SK-N-SH treated with all-trans-retinoic acid at 6 μM for 48 hours (cell line): Measurements from ENCODE around the gene NPBWR2.

ENCODE experiments used
- ARNTL ChIP-seq: fragments of 450-650 bp; formaldehyde crosslinking; IDR thresholded peaks from 2 replicates; pipeline ENCODE4 v1.5.0; 2020; ENCODE audit warnings: low read depth, mild to moderate bottlenecking, moderate library complexity, borderline replicate concordance
- BACH2 ChIP-seq: fragments of 250-450 bp; sonication (Bioruptor Pico); IDR thresholded peaks from 2 replicates; pipeline ENCODE4 v1.9.0; 2021; ENCODE audit warnings: mild to moderate bottlenecking, borderline replicate concordance
- ESRRG ChIP-seq: fragments of 250-450 bp; sonication (Bioruptor Pico); IDR thresholded peaks from 2 replicates; pipeline ENCODE4 v1.6.1; 2021; ENCODE audit warnings: mild to moderate bottlenecking
- GLIS3 ChIP-seq: fragments of 250-450 bp; sonication (Bioruptor Pico); IDR thresholded peaks from 2 replicates; pipeline ENCODE4 v1.5.0; 2020; ENCODE audit warnings: mild to moderate bottlenecking, moderate library complexity
- ISL1 ChIP-seq: fragments of 250-450 bp; sonication (Bioruptor Pico); IDR thresholded peaks from 2 replicates; pipeline ENCODE4 v2.1.2; 2022; ENCODE audit warnings: mild to moderate bottlenecking, moderate library complexity
- OSR1 ChIP-seq: fragments of 250-450 bp; sonication (Bioruptor Pico); IDR thresholded peaks from 2 replicates; pipeline ENCODE4 v1.8.0; 2022; ENCODE audit warnings: moderate library complexity, mild to moderate bottlenecking, inconsistent platforms
- PPARA ChIP-seq: fragments of 250-450 bp; sonication (Bioruptor Pico); IDR thresholded peaks from 2 replicates; pipeline ENCODE4 v1.5.0; 2020; ENCODE audit warnings: mild to moderate bottlenecking, borderline replicate concordance
- TCF4 ChIP-seq: fragments of 250-450 bp; sonication (Bioruptor Pico); IDR thresholded peaks from 2 replicates; pipeline ENCODE4 v1.8.0; 2021; ENCODE audit warnings: mild to moderate bottlenecking, moderate library complexity, borderline replicate concordance
- TOX ChIP-seq: fragments of 250-450 bp; sonication (Bioruptor Pico); IDR thresholded peaks from 2 replicates; pipeline ENCODE4 v1.8.0; 2021; ENCODE audit warnings: mild to moderate bottlenecking, moderate library complexity, borderline replicate concordance
- ZFP3 ChIP-seq: fragments of 250-450 bp; sonication (Bioruptor Pico); IDR thresholded peaks from 2 replicates; pipeline ENCODE4 v1.5.0; 2020; ENCODE audit warnings: mild to moderate bottlenecking, moderate library complexity
- ZNF8 ChIP-seq: fragments of 450-650 bp; formaldehyde crosslinking; IDR thresholded peaks from 2 replicates; pipeline ENCODE4 v1.5.0; 2020; ENCODE audit warnings: mild to moderate bottlenecking, moderate library complexity
- TF ChIP-seq, protein P1 (sequence below): fragments of 250-450 bp; sonication (Bioruptor Pico); IDR thresholded peaks from 2 replicates; pipeline ENCODE4 v1.5.1; 2021; ENCODE audit warnings: mild to moderate bottlenecking, moderate library complexity
- TF ChIP-seq, protein P2 (sequence below): fragments of 250-450 bp; sonication (Bioruptor Pico); IDR thresholded peaks from 2 replicates; pipeline ENCODE4 v1.8.0; 2020; ENCODE audit warnings: mild to moderate bottlenecking, moderate library complexity, borderline replicate concordance
- TF ChIP-seq, protein P3 (sequence below): fragments of 250-450 bp; sonication (Bioruptor Pico); IDR thresholded peaks from 2 replicates; pipeline ENCODE4 v1.5.1; 2020; ENCODE audit warnings: low read depth, mild to moderate bottlenecking, moderate library complexity

DNA sequence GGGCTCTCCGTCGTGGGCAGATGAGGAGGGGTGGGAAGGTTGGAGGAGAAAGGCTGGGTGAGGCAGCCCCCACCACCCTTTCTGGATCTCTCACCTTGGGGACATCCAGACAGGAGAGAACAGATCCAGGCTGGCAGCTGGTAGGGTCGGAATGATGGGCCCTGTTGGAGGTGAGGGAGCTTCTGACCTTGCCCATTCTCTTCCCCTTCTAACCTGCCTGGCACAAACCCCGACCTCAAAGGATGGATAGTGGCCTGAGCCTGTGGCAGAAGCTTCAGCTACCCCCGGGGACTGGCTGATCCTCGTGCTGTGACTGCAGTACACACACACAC, 6.0 kb upstream of the NPBWR2 start:
- TF ChIP-seq, protein P1, sequence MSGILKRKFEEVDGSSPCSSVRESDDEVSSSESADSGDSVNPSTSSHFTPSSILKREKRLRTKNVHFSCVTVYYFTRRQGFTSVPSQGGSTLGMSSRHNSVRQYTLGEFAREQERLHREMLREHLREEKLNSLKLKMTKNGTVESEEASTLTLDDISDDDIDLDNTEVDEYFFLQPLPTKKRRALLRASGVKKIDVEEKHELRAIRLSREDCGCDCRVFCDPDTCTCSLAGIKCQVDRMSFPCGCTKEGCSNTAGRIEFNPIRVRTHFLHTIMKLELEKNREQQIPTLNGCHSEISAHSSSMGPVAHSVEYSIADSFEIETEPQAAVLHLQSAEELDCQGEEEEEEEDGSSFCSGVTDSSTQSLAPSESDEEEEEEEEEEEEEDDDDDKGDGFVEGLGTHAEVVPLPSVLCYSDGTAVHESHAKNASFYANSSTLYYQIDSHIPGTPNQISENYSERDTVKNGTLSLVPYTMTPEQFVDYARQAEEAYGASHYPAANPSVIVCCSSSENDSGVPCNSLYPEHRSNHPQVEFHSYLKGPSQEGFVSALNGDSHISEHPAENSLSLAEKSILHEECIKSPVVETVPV (CRISPR knock-in tag), result no peak
- TF ChIP-seq, protein P2, sequence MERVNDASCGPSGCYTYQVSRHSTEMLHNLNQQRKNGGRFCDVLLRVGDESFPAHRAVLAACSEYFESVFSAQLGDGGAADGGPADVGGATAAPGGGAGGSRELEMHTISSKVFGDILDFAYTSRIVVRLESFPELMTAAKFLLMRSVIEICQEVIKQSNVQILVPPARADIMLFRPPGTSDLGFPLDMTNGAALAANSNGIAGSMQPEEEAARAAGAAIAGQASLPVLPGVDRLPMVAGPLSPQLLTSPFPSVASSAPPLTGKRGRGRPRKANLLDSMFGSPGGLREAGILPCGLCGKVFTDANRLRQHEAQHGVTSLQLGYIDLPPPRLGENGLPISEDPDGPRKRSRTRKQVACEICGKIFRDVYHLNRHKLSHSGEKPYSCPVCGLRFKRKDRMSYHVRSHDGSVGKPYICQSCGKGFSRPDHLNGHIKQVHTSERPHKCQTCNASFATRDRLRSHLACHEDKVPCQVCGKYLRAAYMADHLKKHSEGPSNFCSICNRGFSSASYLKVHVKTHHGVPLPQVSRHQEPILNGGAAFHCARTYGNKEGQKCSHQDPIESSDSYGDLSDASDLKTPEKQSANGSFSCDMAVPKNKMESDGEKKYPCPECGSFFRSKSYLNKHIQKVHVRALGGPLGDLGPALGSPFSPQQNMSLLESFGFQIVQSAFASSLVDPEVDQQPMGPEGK (CRISPR knock-in tag), result no peak
- TF ChIP-seq TCF4 (CRISPR knock-in tag) (no peak), ARNTL (CRISPR knock-in tag) (no peak), ZFP3 (CRISPR knock-in tag) (no peak), GLIS3 (no peak), ESRRG (CRISPR knock-in tag) (no peak), OSR1 (no peak), BACH2 (no peak), PPARA (CRISPR knock-in tag) (no peak), ZNF8 (CRISPR knock-in tag) (no peak), ISL1 (CRISPR knock-in tag) (no peak), TOX (CRISPR knock-in tag) (no peak)
- TF ChIP-seq, protein P3, sequence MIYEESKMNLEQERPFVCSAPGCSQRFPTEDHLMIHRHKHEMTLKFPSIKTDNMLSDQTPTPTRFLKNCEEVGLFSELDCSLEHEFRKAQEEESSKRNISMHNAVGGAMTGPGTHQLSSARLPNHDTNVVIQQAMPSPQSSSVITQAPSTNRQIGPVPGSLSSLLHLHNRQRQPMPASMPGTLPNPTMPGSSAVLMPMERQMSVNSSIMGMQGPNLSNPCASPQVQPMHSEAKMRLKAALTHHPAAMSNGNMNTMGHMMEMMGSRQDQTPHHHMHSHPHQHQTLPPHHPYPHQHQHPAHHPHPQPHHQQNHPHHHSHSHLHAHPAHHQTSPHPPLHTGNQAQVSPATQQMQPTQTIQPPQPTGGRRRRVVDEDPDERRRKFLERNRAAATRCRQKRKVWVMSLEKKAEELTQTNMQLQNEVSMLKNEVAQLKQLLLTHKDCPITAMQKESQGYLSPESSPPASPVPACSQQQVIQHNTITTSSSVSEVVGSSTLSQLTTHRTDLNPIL (CRISPR knock-in tag), result no peak
